Stimulated activated CD8-positive, alpha-beta memory T cell treated with anti-CD3 and anti-CD28 coated beads, Interleukin-15, amount 100 ng/mL, for 24 hours (primary cell): Measurements from ENCODE around the gene ACRBP.

ENCODE experiments used
- DNase-seq: peaks from one replicate; pipeline ENCODE4 v3.0.0-alpha.2; 2020; ENCODE audit warnings: low read depth

ACRBP gene

DNA sequence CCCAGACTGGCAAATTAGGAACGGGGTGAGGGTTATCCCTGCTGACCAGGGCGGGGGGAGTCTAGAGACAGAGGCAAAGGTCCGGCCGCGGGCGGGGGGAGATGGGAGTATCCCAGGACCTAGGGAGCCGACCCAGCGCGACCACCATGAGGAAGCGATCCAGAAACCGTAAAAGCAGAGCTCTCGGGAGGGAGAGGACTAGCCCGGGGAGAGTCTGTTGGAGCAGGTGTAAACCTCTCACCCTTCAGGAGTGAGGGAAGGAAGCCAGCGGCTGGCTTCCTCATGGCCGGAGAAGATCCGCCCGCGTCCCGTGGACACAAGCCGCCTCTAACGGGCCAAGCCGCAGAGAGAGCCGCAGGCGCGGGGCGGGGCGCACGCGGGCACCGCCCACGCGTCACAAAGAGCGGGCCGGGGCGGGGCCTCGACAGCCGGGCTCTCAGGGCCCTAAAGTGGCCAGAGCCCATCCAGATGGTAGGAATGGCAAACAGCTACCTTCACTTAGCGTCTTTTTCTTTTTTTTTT, at the start of gene ACRBP:
Gene ACRBP (minus strand): TSS at position 350 of the 522 bp plus-strand sequence. CDS start 66 bp downstream, at position 284.
- DNase-seq = no peak

- DNase-seq = no peak
Measured at GRCh38 chr12:6695313-6696045, 48.2 kb upstream of the ACRBP start.

DNA sequence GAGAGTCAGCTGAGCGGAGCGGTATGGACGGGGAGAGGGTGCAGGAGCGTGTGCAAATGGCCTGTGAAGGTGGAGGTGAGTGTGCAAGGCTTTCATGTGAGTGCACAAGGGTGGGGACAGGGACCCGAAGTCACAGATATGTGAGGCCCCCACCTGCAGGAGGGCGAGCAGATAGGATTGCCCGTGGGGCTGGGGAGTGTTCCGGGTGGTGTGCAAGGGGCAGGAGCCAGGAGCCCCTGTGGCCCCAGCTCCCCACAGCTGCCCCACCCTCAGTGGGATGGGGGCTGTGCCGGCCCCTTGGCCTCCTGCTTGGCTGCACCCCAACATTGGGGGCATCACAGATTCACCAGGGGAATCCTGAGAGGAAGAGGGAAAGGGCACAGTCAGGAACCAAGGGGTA, 47.5 kb upstream of the ACRBP start:
- DNase-seq = no peak

DNA sequence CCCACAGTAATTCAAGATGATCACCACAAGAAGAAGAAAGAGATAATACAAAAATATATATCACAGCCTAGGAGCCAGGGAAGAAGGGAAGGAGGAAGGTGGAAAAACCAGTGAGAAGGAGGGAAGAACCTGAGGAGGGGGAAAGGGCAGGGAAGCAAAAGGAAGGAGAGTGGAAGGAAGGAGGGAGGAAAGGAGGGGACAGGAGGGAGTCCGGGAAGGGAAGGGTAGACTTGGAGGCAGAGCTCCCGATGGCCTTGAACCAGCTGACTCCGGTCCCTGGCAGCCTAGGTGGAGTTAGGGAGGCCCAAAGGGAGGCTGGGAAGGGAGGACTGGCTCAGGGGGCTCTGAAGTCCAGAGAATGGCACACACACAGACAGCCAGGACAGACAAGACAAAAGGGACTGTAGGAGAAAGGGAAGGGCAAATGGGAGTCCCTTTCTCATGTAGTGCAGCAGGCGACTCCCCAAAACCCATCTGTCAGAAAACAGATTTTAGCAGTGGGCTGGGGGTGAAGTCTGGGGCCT, 46.7 kb upstream of the ACRBP start:
- DNase-seq = no peak

DNA sequence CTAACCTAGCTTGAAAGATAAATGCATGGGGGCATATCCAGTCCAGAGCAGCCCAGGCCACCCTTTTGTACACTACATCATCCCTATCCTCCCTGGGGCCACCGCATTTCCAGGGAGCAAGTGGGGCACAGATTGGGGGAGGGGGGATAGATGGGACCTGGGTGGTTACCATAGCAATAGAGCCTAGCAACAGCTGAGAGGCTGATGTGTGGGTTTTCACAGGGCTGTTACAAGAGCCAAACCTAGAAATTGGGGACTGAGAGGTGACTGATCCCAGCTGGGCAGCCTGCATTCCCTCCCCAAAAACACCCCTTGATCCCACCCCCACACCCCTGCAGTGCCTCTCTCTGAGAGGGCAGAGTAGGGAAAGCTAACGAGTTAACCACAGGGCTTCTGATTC, 45.7 kb upstream of the ACRBP start:
- DNase-seq = no peak

DNA sequence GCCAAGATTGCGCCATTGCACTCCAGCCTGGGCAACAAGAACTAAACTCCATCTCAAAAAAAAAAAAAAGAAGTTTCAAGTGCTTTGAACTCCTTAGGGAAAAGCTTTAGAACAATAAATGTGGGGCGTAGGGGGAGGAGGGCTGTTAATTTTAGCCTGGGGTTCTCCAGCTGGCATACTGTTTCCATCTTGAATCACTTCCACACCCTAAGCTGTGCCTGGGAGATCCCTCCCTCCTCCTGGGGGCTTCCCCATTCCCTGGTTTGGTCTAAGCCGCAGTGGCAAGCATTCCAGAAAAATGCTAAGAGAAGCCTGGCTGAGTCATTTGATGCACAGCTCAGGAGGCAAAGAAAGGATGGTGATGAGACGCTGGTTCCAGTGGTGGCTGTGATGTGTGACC, 44.2 kb upstream of the ACRBP start:
- no peak for DNase-seq

DNA sequence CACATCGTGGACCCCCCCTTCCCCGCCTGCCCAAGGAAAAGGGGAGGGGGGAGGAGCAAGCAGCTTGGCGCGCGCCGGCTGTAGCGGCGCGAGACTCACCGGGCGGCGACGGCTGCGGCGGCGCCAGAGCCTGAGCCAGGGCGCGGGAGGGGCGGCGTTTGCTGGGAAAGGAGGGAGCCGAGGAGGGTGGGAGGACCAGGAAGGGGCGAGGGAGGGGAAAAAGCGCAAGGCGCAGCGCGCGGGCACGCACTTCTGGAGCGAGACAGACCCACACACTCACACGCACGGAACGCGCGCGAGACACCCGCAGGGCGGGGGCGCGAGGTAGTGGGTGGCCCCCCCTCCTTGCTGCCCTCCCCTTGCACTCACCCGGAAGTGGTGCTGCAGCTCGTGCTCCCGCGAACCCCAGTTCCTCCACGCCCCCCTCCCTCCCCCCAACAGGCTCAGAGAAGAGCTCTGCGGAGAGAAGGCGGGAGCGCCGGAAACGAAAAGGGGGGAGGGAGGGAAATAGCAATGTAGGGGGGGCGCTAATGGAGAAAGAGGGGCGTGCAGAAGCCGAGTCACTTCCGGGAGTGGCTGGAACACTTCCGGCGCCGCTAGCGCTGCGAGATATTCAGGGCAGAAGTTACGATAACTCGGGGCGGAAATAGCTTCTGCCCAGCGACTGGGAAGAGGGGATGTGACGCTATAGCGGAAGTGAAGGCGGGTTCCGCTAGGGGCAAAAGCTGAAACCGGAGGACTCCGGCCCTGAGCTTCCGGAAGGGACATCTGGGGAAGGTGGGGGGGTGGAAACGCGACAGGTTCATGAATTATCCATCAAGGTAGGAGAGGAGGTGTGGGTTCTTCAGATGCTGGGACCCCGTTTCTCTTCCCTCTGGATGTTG, 42.0 kb upstream of the ACRBP start, which contains the start of gene ZNF384:
Gene ZNF384 (minus strand): TSS at position 377 of the 884 bp plus-strand sequence. CDS start 9,855 bp downstream, outside the sequence.
- DNase-seq = peak; percentile 78

DNA sequence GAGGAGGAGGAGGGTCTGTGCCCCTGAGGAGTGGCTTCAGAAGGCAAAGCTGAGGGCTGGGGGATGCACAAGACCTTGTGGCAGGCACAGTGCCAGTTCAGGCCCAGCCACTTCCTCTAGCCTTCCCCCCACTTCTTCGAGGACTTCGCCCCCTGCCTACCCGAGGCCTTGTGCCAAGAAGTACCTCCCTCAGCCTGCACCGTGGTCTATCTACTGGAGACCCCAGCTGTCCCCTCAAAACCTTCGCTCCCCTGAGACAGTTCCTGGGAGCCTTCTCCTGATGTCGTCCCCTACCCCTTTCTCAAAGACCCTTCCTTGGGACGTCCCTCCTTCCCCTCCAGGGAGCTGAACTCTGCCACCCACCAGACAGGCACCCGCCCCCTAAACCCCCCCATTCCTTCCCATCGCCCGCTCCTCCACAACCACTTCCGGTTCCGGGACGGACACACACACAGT, 41.3 kb upstream of the ACRBP start:
- no peak for DNase-seq

DNA sequence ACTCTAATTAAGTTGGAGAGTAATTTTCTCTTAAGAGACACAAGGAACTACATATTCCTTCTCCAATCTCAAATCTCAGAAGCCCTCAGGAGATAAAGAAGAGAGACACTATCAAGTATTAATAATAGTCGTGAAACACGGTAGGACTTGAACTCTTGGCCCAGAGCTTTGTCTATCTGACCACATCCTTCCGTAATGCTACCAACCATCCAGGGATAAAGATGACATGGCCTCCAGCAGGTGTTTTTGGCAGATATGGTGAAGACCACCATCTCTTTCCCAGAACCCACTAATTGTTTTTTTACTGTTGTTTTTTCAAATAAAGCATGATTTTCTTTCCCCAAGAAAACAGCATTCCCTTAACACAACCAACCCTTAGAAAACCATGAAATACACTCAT, 38.6 kb upstream of the ACRBP start:
- no peak for DNase-seq

DNA sequence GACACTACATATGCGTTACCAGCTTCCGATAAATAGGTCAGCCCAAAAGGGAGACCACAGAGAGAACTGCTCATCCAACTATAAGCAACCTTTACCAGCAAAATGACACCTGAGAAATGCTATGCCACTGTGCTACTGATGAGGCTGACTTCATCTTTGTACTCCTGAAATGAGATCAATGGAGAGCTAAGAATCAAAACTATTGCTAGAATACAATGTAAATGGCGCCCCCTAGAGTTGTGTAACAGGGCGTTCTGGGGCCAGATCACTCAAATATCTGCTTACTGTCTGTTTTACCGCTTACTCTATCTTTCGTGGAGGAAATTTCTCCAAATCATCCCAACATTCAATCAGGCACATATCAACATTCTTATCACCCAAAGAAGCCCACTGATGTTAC, 37.4 kb upstream of the ACRBP start:
- DNase-seq = no peak

- no peak for DNase-seq
Measured at GRCh38 chr12:6676962-6677361, 29.7 kb upstream of the ACRBP start.

DNA sequence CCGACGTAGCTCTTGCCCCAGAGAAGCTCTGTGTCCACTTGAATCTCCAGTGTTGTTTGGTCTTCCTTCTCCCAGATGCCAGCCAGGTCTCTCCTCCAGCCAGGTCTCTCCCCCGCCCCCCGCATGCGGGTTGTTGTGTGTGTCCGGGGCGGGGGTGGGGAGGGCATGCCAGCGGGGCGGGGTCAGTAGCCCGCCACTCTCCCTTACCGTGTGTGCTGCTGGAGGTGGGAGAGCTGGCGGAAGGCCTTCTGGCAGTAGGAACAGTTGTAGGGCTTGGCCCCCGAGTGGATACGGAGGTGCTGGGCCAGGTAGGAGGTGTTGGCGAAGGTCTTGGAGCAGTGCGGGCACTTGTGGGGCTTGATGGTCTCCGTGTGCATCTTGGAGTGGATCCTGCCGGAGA, 24.9 kb upstream of the ACRBP start:
- no peak for DNase-seq

- no peak for DNase-seq
Measured at GRCh38 chr12:6667559-6668210, 20.5 kb upstream of the ACRBP start.

DNA sequence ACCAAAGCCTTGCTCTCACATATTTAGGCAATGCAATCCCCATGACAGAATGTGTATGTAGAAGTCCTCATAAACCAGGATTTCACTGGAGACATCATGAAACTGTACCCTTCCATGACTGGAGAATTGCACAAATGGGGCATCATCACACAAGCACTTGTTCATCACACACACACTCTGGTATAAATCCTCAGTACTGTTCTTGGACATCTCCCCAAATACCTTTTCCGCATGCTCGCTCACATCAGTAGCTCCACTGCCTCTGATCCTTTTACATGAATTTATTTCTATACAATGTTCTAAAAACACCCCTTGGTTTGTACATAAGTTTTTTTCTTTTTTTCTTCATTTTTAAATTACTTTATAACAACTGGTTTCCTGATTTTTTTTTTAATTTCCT, 19.0 kb upstream of the ACRBP start:
- DNase-seq = no peak

DNA sequence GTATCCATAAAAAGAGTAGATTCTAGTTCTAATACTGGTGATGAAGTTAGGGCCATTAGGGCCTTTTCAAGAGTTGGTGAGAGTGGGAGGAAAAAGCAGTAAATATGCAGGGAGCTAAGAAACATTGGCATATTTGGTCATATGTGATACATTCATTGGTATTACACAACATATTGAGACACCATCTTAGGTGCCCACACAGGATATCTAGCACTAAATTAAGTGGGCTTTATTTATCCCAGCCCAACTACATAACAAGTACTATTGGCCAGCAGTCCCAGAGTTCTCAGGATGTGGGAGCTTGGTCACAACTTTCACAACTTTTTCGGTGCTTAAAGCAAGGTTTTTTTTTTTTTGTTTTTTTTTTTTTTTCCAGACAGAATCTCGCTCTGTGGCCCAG, 17.7 kb upstream of the ACRBP start:
- DNase-seq = no peak

- peak; percentile 77 for DNase-seq
Measured at GRCh38 chr12:6662906-6663742, 15.9 kb upstream of the ACRBP start, which contains the start of gene ING4. Gene ING4 (minus strand): TSS chr12:6663119. CDS start chr12:6663101, 18 bp downstream.

DNA sequence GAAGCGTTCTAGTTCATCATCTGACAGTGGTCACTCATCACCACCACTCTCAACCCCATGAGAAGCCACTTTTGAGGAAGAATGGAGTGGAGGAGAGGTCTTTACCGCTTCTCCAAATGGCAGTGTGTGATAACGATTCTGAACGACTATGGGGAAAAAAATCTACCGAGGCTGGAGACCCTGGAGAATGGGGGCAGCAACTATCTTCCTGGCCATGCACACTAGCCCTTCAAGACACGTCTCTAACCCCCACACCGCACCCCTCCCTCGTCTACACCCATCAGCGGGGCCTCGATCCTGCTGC, 15.3 kb upstream of the ACRBP start:
- no peak for DNase-seq

DNA sequence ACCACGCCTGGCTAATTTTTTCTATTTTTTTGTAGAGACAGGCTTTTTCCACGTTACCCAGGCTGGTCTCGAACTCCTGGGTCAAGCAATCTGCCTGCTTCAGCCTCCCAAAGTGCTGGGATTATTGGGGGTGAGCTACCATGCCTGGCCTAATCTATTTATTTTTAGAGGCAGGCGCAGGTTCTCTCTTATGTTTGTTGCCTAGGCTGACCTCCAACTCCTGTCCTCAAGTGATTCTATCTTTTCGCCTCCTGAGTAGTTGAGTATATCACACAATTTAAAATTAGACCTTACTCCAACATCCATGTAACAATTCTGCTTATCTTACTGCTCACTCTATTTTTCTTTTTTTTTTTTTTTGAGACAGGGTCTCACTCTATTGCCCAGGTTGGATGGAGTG, 6.8 kb upstream of the ACRBP start:
- no peak for DNase-seq

DNA sequence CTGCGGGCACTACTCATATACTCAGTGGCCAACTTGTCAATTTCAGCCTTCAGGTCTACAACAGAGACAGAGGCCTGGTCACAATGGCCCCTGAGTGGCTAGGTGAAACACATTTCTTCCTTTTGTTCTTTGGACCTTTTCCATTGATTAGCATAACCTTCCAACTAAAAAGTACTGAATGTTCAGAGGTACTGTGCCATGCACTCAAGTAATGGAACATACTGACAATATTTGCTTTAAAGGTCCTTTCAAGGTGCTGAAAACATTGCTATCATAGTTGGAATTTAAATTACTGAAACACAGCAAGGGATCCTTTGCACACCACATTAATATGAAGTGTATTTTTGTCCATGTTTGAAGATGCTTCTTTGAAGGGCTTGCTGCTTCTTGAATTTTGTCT, 6.1 kb upstream of the ACRBP start:
- no peak for DNase-seq

DNA sequence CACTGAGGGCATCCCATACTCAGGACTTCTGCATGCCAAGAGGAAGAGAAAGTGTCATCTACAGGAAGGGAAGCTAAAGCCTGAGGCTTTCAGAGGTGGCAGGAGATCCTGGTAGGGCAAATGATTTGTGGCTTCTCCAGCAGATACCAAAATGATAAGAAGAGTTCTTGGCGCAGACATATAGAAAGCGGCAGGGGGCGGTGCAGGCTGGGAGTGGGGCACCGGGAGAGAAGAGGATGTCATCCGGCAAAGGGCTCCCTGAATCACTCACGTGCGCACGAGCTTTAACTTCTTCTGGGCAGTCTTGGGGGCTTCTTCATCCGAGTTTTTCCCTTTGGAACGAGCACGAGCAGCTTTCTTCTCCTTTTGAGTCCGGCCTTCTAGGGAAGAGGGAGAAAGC, 5.2 kb upstream of the ACRBP start:
- no peak for DNase-seq

DNA sequence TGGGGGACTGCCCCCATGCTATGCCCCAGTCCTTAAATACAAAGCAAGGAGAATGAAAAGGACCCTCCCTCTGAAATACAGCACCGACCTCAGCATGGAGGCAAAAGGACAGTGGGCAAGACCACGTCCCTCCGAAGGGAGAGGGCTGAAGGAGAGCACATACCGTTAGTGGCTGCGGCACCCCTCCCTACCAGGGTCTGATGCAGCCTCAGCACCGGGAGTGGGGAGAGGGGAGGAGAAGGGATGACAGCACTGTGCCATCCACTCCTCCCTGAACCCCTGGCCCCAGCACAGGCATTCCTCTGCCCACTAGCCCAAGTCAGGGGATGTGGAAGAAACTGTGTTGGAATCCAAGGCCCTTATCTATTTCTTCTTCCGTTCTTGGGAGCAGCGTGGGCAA, 3.6 kb upstream of the ACRBP start:
- DNase-seq = no peak
